Measurements from ENCODE around the gene MRPL41.
"Not testable (repeated sequence)": the region's sequence is repeated elsewhere in the genome, so short reads cannot be mapped to it uniquely, and the experiment has no call there.

DNA sequence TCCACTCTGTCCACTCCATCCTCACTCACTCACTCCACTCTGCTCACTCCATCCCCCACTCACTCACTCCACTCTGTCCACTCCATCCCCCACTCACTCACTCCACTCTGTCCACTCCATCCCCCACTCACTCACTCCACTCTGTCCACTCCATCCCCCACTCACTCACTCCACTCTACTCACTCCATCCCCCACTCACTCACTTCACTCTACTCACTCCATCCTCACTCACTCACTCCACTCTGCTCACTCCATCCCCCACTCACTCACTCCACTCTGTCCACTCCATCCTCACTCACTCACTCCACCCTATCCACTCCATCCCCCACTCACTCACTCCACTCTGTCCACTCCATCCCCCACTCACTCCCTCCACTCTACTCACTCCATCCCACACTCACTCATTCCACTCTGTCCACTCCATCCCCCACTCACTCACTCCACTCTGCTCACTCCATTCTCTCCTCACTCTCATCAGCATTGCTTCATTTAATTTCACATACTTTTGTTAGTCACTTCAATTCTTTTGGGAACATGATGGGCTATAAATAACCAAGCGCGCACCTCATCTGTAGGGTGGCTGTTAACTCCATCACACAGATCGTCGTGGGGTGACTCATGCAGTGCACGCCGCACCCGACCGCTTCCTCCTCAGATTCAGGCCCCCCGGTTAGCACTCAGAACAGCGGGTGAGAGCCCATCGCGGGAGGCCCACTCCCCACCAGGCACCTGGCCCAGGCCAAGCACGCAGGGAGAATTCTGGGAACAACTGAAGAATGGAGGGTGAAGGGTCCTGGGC, 32.8 kb upstream of the MRPL41 start:
- TF ChIP-seq YY1 (IDR thresholded peaks at IDR 0.05; ENCODE audit: insufficient read depth, insufficient read length); ZNF274 (IDR thresholded peaks at IDR 0.05; ENCODE audit: low read depth, low read length); SUZ12 (IDR thresholded peaks at IDR 0.05; ENCODE audit: extremely low read depth, insufficient read depth, insufficient read length): not testable (repeated sequence)
